OCI-LY1 (cell line): Measurements from ENCODE around the gene COL1A2.

Source experiments
- H2AFZ ChIP-seq: fragments of 200-600 bp; sonication (generic), shearing (Covaris generic); 2 replicates; pipeline ENCODE4 v1.6.0; 2014; ENCODE audit warnings: antibody characterized with exemption, mild to moderate bottlenecking, low read length
- H3F3A ChIP-seq: fragments of 200-600 bp; sonication (generic), shearing (Covaris generic); 2 replicates; pipeline ENCODE4 v1.6.0; 2014; ENCODE audit warnings: mild to moderate bottlenecking, antibody characterized with exemption, low read length, moderate library complexity; ENCODE audit not compliant: insufficient read depth
- H3K27ac ChIP-seq: fragments of 200-600 bp; sonication (generic); 2 replicates; pipeline ENCODE4 v1.5.1; 2014; ENCODE audit warnings: low read length, mixed run types, mild to moderate bottlenecking, low read depth; ENCODE audit not compliant: poor library complexity, severe bottlenecking
- H3K27me3 ChIP-seq: fragments of 200-600 bp; sonication (generic); 2 replicates; pipeline ENCODE4 v1.6.0; 2014; ENCODE audit warnings: antibody characterized with exemption, mild to moderate bottlenecking, low read length, moderate library complexity; ENCODE audit not compliant: insufficient read depth
- H3K36me3 ChIP-seq: fragments of 200-600 bp; sonication (generic); 2 replicates; pipeline ENCODE4 v1.6.1; 2014; ENCODE audit warnings: mild to moderate bottlenecking, antibody characterized with exemption, low read length, moderate library complexity, mixed read lengths; ENCODE audit not compliant: insufficient read depth
- H3K4me1 ChIP-seq: fragments of 200-600 bp; sonication (generic); 2 replicates; pipeline ENCODE4 v1.5.1; 2014; ENCODE audit warnings: mild to moderate bottlenecking, low read length, moderate library complexity; ENCODE audit not compliant: insufficient read depth, severe bottlenecking
- H3K4me2 ChIP-seq: fragments of 200-600 bp; sonication (generic), shearing (Covaris generic); 2 replicates; pipeline ENCODE4 v1.6.1; 2014; ENCODE audit warnings: low read length
- H3K4me3 ChIP-seq: fragments of 200-600 bp; sonication (generic); 2 replicates; pipeline ENCODE4 v1.5.1; 2014; ENCODE audit warnings: low read length, low read depth, mild to moderate bottlenecking, mixed read lengths; ENCODE audit not compliant: poor library complexity, severe bottlenecking
- H3K79me2 ChIP-seq: fragments of 200-600 bp; shearing (Covaris generic); 2 replicates; pipeline ENCODE4 v1.6.1; 2016; ENCODE audit warnings: mixed run types, low read length, mixed read lengths; ENCODE audit not compliant: insufficient read depth
- H3K9ac ChIP-seq: fragments of 200-600 bp; sonication (generic), shearing (Covaris generic); 2 replicates; pipeline ENCODE4 v1.6.1; 2014; ENCODE audit warnings: mild to moderate bottlenecking, low read length, mixed read lengths
- H3K9me2 ChIP-seq: fragments of 200-600 bp; sonication (generic), shearing (Covaris generic); 2 replicates; pipeline ENCODE4 v1.6.1; 2014; ENCODE audit warnings: low read depth, mild to moderate bottlenecking, low read length, mixed read lengths
- H3K9me3 ChIP-seq: fragments of 200-600 bp; shearing (Covaris generic); 2 replicates; pipeline ENCODE4 v1.6.1; 2014; ENCODE audit warnings: low read length, mixed read lengths
- H4K20me1 ChIP-seq: fragments of 200-600 bp; sonication (generic), shearing (Covaris generic); 2 replicates; pipeline ENCODE4 v1.6.0; 2016; ENCODE audit warnings: mild to moderate bottlenecking, low read length; ENCODE audit not compliant: insufficient read depth
- CTCF ChIP-seq: fragments of 200-600 bp; sonication (generic), shearing (Covaris generic); IDR thresholded peaks from 2 replicates; pipeline ENCODE4 v1.5.1; 2017; ENCODE audit warnings: mild to moderate bottlenecking, antibody characterized with exemption, low read length, moderate library complexity, mixed read lengths
- EZH2 ChIP-seq: fragments of 200-600 bp; sonication (generic), shearing (Covaris generic); IDR thresholded peaks from 2 replicates; pipeline ENCODE4 v1.8.0; 2017; ENCODE audit warnings: borderline replicate concordance, mixed run types, mild to moderate bottlenecking, antibody characterized with exemption, low read length, moderate library complexity, mixed read lengths

COL1A2 gene

GRCh38 chr7:94477878-94478277 lies 83.2 kb downstream of the COL1A2 start:
- H2AFZ ChIP-seq, result no peak overlapping the region
- H3K27ac ChIP-seq, result no peak overlapping the region
- no peaks in the 10 kb centered on the region for H3K36me3 ChIP-seq
- TF ChIP-seq EZH2 (no peak), CTCF (no peak)
- H3K9me2 ChIP-seq, result no peaks in the 10 kb centered on the region
- no peaks in the 10 kb centered on the region for H3F3A ChIP-seq
- no peaks in the 10 kb centered on the region for H3K9me3 ChIP-seq
- no peaks in the 10 kb centered on the region for H3K4me1 ChIP-seq
- H3K4me3 ChIP-seq, result no peak overlapping the region
- no peaks in the 10 kb centered on the region for H3K27me3 ChIP-seq
- no peak overlapping the region for H3K9ac ChIP-seq
- H4K20me1 ChIP-seq, result no peaks in the 10 kb centered on the region
- no peak overlapping the region for H3K4me2 ChIP-seq
- no peaks in the 10 kb centered on the region for H3K79me2 ChIP-seq

- Histone ChIP-seq H3F3A (no peaks in the 10 kb centered on the region), H3K9me2 (no peaks in the 10 kb centered on the region), H3K27ac (no peak overlapping the region), H2AFZ (no peak overlapping the region), H3K9me3 (no peaks in the 10 kb centered on the region), H3K4me1 (no peaks in the 10 kb centered on the region), H3K9ac (no peak overlapping the region), H3K4me2 (no peak overlapping the region), H3K36me3 (no peaks in the 10 kb centered on the region), H4K20me1 (no peaks in the 10 kb centered on the region), H3K4me3 (no peak overlapping the region), H3K79me2 (no peaks in the 10 kb centered on the region), H3K27me3 (no peaks in the 10 kb centered on the region)
- TF ChIP-seq EZH2, result no peak
- no peak for TF ChIP-seq CTCF
Observed at GRCh38 chr7:94478648-94479214, 84.0 kb downstream of the COL1A2 start.
